NCI-H446 treated with DMSO at 0.1 percent for 48 hours (cell line): ENCODE data around the gene DCAF11.

ENCODE experiments used
- DNase-seq: peaks from one replicate; lab custom pipeline; 2025; lab: John Stamatoyannopoulos, UW

Gene DCAF11

DNA sequence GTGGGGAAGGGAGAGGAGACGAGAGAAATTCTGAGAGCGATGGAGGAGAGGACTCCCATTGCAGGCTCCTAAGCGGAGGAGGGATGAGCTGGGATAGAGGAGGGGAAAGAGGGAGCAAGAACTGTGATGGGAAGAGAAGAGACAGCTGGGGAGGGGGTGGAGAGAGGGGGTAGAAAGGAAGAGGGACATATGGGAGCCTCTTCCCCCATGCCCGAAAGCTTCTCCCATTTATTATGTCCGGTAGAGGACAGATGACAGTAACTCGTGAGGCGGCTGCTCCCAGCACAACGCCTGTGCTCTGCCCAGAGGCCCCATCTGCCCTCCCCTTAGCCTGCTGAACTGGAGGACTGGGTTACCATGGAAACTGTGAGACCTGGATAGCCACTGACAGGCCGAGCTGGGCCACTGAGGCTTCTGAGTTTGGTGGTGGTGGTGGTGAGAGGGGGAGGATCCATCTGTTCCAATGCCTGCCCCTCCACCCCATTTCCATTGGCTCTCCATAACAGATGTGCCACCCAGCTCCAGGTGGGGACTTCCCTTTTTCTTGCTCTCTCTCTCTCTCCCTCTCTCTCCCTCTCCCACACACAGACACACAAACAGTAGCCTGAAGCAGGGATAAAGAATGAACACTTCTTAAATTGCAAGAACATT, 35.0 kb upstream of the DCAF11 start:
- peak; percentile 96 for DNase-seq

- DNase-seq: no peak
These were observed 34.4 kb upstream of the DCAF11 start for GRCh38 chr14:24080142-24080530.

DNA sequence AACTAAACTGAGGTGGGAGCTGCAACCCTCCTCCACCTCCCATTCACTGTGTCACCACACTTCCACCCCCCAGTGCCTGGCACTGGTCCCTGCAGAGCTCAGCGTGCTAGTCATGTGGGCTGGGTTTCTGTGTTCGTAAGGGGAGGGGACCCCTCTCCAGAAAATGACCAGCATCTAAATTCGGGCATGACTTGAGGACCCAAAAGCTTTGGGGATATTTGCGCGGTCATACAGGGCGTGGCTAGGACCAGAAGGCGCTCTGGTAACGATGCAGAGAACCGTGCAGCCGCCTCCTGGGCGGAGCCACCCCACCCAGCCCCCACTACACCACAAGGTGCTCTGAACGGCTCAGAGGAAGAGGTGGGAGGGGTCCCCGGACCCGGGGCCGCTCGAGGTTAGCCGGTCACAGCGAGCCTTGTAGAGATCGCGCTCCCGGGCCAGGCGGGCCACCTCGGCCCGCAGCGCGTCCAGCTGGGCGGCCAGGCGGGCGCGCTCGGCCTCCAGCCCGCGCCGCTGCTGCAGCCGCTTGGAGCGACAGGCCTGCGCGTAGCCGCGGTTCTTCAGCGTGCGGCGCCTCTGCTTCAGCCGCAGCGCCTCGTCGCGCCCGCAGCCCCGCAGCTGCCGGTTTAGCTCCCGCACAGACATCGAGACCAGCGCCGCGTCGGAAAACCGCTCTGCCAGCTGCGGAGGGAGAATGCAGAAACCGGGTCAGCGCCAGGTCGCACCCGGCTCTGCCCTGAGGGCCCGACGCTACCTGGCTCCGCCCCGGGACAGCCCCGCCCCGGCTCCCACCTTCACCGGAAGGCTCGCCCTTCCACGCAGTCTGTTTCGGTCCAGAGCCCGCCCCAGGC, 33.5 kb upstream of the DCAF11 start:
- no peak for DNase-seq

- no peak for DNase-seq
These were observed 32.8 kb upstream of the DCAF11 start for GRCh38 chr14:24081739-24082211.

GRCh38 chr14:24082411-24083080, 32.0 kb upstream of the DCAF11 start:
- DNase-seq: no peak

DNA sequence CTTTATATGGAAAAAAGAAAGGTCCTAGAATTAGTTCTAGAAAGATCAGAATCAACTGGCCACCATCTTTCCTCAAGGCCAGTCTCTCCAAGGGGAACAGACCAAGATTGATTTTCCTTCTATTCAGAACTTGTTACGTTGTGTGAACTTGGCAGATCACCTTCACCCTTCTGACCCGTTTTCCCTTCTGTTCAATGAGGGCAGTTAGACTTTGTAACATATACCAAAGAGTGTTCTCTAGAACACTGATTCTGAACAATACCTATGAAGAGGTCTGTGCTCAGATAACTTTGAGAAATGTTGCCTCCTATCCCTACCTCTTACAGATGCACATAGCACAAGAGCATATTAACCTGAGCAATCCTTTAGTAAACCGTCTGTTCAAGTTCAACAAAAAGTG, 31.1 kb upstream of the DCAF11 start:
- DNase-seq: no peak

- DNase-seq: no peak
These were observed 30.1 kb upstream of the DCAF11 start for GRCh38 chr14:24084440-24084839.

- DNase-seq: no peak
These were observed 29.4 kb upstream of the DCAF11 start for GRCh38 chr14:24085215-24085614.

DNA sequence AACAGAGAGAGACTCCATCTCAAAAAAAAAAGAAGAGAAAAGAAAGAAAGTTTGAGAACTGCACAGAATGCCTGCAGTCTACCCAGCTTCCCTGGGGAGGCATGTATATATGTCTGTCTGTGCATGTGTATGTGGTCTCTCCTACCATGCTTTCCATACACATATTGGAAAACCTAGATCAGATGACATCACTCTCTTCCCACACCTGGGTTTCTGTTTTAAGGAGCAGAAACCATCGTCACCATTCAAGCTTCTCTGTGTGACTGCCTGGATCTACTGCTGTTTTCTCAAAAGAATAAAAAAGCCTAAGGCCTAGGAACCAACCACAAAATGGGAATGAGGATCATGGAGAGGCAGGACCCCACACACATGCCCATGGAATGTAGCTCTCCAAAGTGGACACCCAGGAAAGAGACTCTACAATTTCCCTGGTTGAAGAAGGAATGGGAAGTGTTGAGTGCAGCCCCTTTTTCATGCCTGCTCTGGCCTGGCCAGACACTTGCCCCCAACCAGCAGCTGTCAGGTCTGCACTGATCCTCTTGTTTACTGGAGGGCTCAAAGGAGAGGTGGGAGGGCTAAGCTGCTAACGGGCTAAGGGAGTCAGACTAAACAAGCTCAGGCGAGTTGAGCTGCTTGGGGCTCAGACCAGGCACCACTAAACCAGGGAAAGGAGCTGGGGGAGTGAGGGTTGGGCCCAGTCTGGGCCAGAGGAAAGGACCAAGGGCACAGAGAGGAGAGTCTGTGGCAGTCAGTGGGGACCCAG, 28.2 kb upstream of the DCAF11 start:
- DNase-seq: no peak

DNA sequence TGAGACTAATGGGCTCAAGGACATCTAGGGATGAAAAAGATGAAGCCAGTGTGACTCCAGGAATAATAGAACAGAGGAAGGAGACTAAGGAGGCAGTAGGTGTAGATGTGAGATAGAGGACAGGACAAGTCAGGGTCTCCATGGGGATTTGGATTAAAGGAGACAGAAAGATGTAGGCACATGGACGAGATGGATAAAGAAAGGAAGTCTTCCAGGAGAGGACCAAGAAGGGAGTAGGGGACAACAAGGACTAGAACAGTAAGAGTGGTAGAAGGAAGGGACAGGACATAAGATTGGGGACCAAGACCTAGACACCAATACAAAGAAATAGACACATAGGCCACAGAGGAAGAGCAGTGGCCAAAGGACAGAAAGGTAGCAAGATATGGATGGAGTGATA, 27.6 kb upstream of the DCAF11 start:
- DNase-seq: no peak

GRCh38 chr14:24088095-24088494, 26.5 kb upstream of the DCAF11 start:
- no peak for DNase-seq

GRCh38 chr14:24089890-24090289, 24.7 kb upstream of the DCAF11 start:
- no peak for DNase-seq

- no peak for DNase-seq
These were observed 22.5 kb upstream of the DCAF11 start for GRCh38 chr14:24092110-24092504.

GRCh38 chr14:24092505-24093206, 21.9 kb upstream of the DCAF11 start:
- no peak for DNase-seq

DNA sequence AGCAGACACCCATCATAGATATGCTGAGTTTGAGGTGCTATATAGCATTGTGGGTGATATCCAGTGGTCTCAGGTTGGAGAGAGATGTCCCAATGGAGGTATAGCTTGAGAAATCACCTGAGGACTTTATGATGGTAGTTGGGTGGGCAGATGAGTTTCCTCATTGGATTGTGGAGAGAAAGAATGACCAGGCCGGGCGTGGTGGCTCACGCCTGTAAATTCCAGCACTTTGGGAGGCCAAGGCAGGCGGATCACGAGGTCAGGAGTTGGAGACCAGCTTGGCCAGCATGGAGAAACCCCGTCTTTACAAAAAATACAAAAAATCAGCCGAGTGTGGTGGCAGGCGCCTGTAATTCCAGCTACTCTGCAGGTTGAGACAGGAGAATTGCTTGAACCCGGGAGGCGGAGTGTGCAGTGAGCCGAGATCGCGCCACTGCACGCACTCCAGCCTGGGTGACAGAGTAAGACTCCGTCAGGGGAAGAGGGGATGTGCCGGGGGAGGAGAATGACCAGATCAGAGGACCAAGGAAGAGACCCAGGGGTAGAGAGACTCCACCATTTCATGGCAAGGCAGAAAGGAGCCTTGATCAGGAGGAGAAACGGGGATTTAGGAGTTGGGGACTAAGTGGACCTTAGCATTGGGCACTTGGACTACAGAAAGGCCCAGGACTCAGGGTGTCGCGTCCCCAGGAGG, 21.2 kb upstream of the DCAF11 start:
- no peak for DNase-seq

GRCh38 chr14:24093901-24094840, 20.4 kb upstream of the DCAF11 start, which contains the start of gene PCK2:
PCK2 (plus strand) TSS chr14:24094311; CDS start chr14:24094406, 95 bp downstream.
- peak; percentile 89 for DNase-seq

GRCh38 chr14:24094841-24095270, 19.7 kb upstream of the DCAF11 start:
- DNase-seq: no peak

- DNase-seq: peak; percentile 44
These were observed 19.1 kb upstream of the DCAF11 start for GRCh38 chr14:24095271-24096068.
